Lower lobe of right lung (tissue), 2 donors: ENCODE measurements around the gene SMARCA4. TPM values are rescaled to one million over a fixed set of nuclear protein-coding genes. Genes with fewer than 3 reads are reported as not detected.
"Not testable (repeated sequence)": the region's sequence is repeated elsewhere in the genome, so short reads cannot be mapped to it uniquely, and the experiment has no call there.

Source experiments
- ATAC-seq, 2 donors: fragments of 200-7000 bp; cut with Tn5 transposase; one replicate each; pipeline ENCODE4 v1.9.1; 2020 to 2022; ENCODE audit warnings: mild to moderate bottlenecking in 2 of 2, moderate library complexity in 2 of 2
- DNase-seq: peaks from one replicate; pipeline ENCODE4 v3.0.0-alpha.2; 2020
- H3K27ac ChIP-seq: fragments of 200-600 bp; one replicate; pipeline ENCODE4 v1.8.0; 2022
- H3K27me3 ChIP-seq: fragments of 200-600 bp; one replicate; pipeline ENCODE4 v1.8.0; 2022; ENCODE audit warnings: low read depth
- H3K36me3 ChIP-seq: fragments of 200-600 bp; one replicate; pipeline ENCODE4 v1.8.0; 2022; ENCODE audit warnings: mild to moderate bottlenecking
- H3K4me1 ChIP-seq: fragments of 200-600 bp; one replicate; pipeline ENCODE4 v1.8.0; 2022
- H3K4me3 ChIP-seq: fragments of 200-600 bp; one replicate; pipeline ENCODE4 v1.8.0; 2022; ENCODE audit warnings: mild to moderate bottlenecking
- H3K9me3 ChIP-seq: fragments of 200-600 bp; one replicate; pipeline ENCODE4 v1.8.0; 2022
- CTCF ChIP-seq: fragments of 200-600 bp; IDR thresholded peaks from one replicate; pipeline ENCODE4 v1.8.0; 2022; ENCODE audit warnings: antibody characterized with exemption, mild to moderate bottlenecking
- intact Hi-C: fragments of 100-400 bp; cut with DNase I; formaldehyde crosslinking; loops from one replicate; pipeline ENCODE4 v1.11.0; 2022
- total RNA-seq: library from RNA; stranded (reverse); fragmentation: NEBNext Ultra II Directional; extraction: Animal tissue kit (Norgen Biotek cat#: 25700); gene quantifications from one replicate; pipeline ENCODE4 v1.2.1, GENCODE V29; 2021
- donor health status: DM: no; HTN: yes; CAD: no; lungs with severe emphysema.

The SMARCA4 gene
- total RNA-seq, 1 donor from 2014 or later: 85.0 TPM

GRCh38 chr19:10988921-10989320 is 28.1 kb downstream of the SMARCA4 start:
- no peak for ATAC-seq
- no peaks in the 10 kb centered on the region for H3K9me3 ChIP-seq

GRCh38 chr19:10991076-10991475 is 30.2 kb downstream of the SMARCA4 start:
- no peak for TF ChIP-seq CTCF
- no peaks in the 10 kb centered on the region for H3K27me3 ChIP-seq
- no peak overlapping the region for H3K4me3 ChIP-seq
- ATAC-seq (no peak), DNase-seq (no peak)
- no peaks in the 10 kb centered on the region for H3K9me3 ChIP-seq
- intact Hi-C loops: no loop called here
- H3K36me3 ChIP-seq: peaks cover 98% of the 10 kb centered on the region
- H3K4me1 ChIP-seq: no peaks in the 10 kb centered on the region
- no peak overlapping the region for H3K27ac ChIP-seq

More at GRCh38 chr19:10988921-10989320, 28.1 kb downstream of the SMARCA4 start:
- H3K27ac ChIP-seq: no peak overlapping the region
- TF ChIP-seq CTCF: no peak
- intact Hi-C loops: no loop called here
- no peak for DNase-seq
- H3K36me3 ChIP-seq: peaks cover 98% of the 10 kb centered on the region
- no peak overlapping the region for H3K4me3 ChIP-seq
- no peaks in the 10 kb centered on the region for H3K4me1 ChIP-seq
- H3K27me3 ChIP-seq: no peaks in the 10 kb centered on the region

- no peaks in the 10 kb centered on the region for H3K27me3 ChIP-seq
- ATAC-seq (no peak), DNase-seq (no peak)
- TF ChIP-seq CTCF: no peak
- H3K9me3 ChIP-seq: no peaks in the 10 kb centered on the region
- no peak overlapping the region for H3K4me3 ChIP-seq
- no peaks in the 10 kb centered on the region for H3K4me1 ChIP-seq
- H3K36me3 ChIP-seq: peaks cover 98% of the 10 kb centered on the region
- H3K27ac ChIP-seq: no peak overlapping the region
- intact Hi-C loops: no loop called here
Measured at GRCh38 chr19:10991521-10992081, 30.8 kb downstream of the SMARCA4 start.

GRCh38 chr19:10992174-10992573 is 31.3 kb downstream of the SMARCA4 start:
- H3K9me3 ChIP-seq, intact Hi-C loops, ATAC-seq, H3K27me3 ChIP-seq, DNase-seq, H3K4me3 ChIP-seq, H3K27ac ChIP-seq, H3K4me1 ChIP-seq: not testable (repeated sequence)
- H3K36me3 ChIP-seq: peaks cover 98% of the 10 kb centered on the region

GRCh38 chr19:10995926-10996600 is 35.2 kb downstream of the SMARCA4 start:
- ATAC-seq: no peak
- peaks cover 98% of the 10 kb centered on the region for H3K36me3 ChIP-seq

More at GRCh38 chr19:10995926-10996600, 35.2 kb downstream of the SMARCA4 start:
- H3K27ac ChIP-seq: no peak overlapping the region
- intact Hi-C loops: no loop called here
- no peak for TF ChIP-seq CTCF
- no peak overlapping the region for H3K4me3 ChIP-seq
- no peaks in the 10 kb centered on the region for H3K9me3 ChIP-seq
- no peaks in the 10 kb centered on the region for H3K27me3 ChIP-seq
- peaks cover 6% of the 10 kb centered on the region for H3K4me1 ChIP-seq
- DNase-seq: no peak
